Muscle layer of duodenum (tissue), 2 donors: ENCODE results near the gene SARNP.

Source experiments
- H3K27ac ChIP-seq: one replicate; pipeline ENCODE4 v1.7.0; 2013; ENCODE audit warnings: mild to moderate bottlenecking, low read length
- H3K27me3 ChIP-seq: one replicate; pipeline ENCODE4 v1.7.0; 2013; ENCODE audit warnings: low read depth, mild to moderate bottlenecking, control low read depth, low read length
- H3K36me3 ChIP-seq, 2 donors: one replicate each; pipeline ENCODE4 v1.7.0; 2013; ENCODE audit warnings: low read length in 2 of 2, control low read depth in 1 of 2, mild to moderate bottlenecking in 1 of 2; ENCODE audit not compliant: insufficient read depth in 2 of 2, control insufficient read depth in 1 of 2
- H3K4me1 ChIP-seq, 2 donors: one replicate each; pipeline ENCODE4 v1.7.0; 2013; ENCODE audit warnings: low read length in 2 of 2, mild to moderate bottlenecking in 2 of 2, control low read depth in 1 of 2, moderate library complexity in 1 of 2; ENCODE audit not compliant: insufficient read depth in 2 of 2, control insufficient read depth in 1 of 2
- H3K4me3 ChIP-seq, 2 donors: one replicate each; pipeline ENCODE4 v1.7.0; 2013; ENCODE audit warnings: low read length in 2 of 2, low read depth in 1 of 2, mild to moderate bottlenecking in 1 of 2
- H3K9me3 ChIP-seq, 2 donors: one replicate each; pipeline ENCODE4 v1.7.0; 2013; ENCODE audit warnings: low read length in 2 of 2, control low read depth in 1 of 2, mild to moderate bottlenecking in 1 of 2; ENCODE audit not compliant: control insufficient read depth in 1 of 2
- donor health status: healthy.

The SARNP gene

DNA sequence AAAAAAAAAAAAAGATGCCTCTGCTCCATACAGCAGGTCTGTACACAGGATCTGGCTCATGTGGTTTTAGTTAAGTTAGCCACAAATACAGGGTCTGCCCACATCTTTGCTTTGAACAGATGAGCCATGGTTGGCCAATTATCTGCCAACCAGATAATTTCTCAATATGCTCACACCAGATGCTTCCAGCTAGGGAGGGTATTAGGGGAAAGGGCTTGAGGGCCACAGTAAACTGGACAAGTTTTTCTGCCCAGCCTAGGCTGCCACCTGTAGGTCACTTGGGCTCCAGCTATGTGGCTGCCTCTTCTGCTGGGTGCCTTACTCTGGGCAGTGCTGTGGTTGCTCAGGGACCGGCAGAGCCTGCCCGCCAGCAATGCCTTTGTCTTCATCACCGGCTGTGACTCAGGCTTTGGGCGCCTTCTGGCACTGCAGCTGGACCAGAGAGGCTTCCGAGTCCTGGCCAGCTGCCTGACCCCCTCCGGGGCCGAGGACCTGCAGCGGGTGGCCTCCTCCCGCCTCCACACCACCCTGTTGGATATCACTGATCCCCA lies 96.6 kb downstream of the SARNP start:
- H3K4me3 ChIP-seq = peak overlapping the region in 1 of 2 donors; percentile 47
- peak overlapping the region; percentile 92 for H3K27ac ChIP-seq
- H3K36me3 ChIP-seq = peaks cover 22 to 24% of the 10 kb centered on the region in 2 donors
- H3K4me1 ChIP-seq = peaks cover 42 to 80% of the 10 kb centered on the region in 2 donors
- no peaks in the 10 kb centered on the region for H3K27me3 ChIP-seq
- H3K9me3 ChIP-seq = no peaks in the 10 kb centered on the region

DNA sequence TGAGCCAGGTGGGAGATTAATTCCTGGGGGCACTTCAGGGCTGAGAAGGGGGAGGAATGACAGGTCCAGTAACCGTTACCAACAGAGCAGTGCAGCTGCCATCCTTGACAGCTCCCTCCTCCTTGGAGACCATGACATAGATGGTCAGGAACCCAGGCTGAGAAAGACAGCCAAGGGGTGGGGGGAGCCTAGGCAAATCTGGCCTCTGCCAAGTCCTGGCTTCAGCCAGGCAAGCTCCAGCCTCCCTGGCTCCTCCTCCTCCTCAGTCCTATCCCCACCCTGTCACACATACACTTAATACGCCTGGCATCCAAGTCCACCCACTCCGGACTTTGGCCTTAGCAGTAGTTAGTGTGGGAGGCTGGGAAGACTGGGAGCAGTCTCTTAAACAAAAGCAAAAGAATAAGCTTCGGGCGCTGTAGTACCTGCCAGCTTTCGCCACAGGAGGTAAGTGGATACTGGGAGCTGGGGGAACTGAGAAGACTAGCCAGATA lies 97.4 kb downstream of the SARNP start, which contains the start of gene RDH5:
Gene RDH5, plus strand, starts transcription at position 323 of the 494 bp plus-strand sequence. CDS start 792 bp downstream, outside the sequence.
- Histone ChIP-seq H3K4me1 (peaks cover 49 to 77% of the 10 kb centered on the region in 2 donors), H3K36me3 (peaks cover 14 to 15% of the 10 kb centered on the region in 2 donors), H3K27me3 (no peaks in the 10 kb centered on the region), H3K4me3 (peak within 1 kb of the TSS in 1 of 2 donors; percentile 47), H3K27ac (peak within 1 kb of the TSS; percentile 92), H3K9me3 (no peaks in the 10 kb centered on the region)

DNA sequence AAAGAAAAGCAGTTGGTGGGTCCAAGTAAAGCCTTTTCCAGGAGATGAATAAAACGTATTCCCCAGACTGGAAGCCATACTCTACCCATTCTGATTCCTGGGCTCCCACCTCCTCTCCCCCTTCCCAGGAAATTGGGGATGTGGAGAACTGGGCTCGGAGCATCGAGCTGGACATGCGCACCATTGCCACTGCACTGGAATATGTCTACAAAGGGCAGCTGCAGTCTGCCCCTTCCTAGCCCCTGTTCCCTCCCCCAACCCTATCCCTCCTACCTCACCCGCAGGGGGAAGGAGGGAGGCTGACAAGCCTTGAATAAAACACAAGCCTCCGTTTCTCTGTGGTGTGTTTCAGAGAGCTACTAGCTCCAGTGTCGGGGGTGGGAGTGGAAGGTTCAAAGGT lies 98.2 kb downstream of the SARNP start:
- Histone ChIP-seq H3K27ac (peak overlapping the region; percentile 92), H3K27me3 (no peaks in the 10 kb centered on the region), H3K9me3 (no peaks in the 10 kb centered on the region), H3K36me3 (peaks cover 7 to 8% of the 10 kb centered on the region in 2 donors), H3K4me1 (peaks cover 49 to 72% of the 10 kb centered on the region in 2 donors), H3K4me3 (peak overlapping the region in 1 of 2 donors; percentile 1)

DNA sequence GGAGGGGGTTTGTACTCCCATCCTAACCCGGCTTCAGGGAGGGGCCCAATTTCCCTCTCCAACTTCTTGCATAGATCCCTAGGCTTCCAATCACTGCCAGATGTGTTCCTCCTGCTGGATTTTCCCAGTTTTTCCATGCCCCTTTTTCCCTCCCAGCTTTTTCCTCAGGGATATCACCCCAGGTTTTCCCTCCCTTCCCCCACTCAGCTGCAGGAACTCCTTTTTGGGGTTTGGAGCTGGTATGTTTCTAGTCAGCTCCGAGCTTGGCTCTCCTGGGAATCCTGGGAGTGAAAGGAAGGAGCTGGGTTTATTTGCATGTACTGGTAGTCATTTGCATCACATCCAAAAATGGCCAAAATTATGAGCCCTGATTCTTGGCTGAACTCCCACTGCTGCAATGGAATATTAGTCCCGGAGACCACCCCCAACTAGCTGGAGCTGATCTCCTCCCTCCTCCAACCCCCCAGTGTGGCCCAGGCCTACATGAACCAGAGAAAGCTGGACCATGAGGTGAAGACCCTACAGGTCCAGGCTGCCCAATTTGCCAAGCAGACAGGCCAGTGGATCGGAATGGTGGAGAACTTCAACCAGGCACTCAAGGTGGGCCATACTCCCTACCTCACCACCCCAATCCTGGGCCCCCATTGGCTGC lies 98.8 kb downstream of the SARNP start:
- H3K27me3 ChIP-seq = no peaks in the 10 kb centered on the region
- H3K4me3 ChIP-seq = no peak overlapping the region
- peaks cover under 1 to 2% of the 10 kb centered on the region in 2 donors for H3K36me3 ChIP-seq
- peaks cover 49 to 66% of the 10 kb centered on the region in 2 donors for H3K4me1 ChIP-seq
- peak overlapping the region; percentile 92 for H3K27ac ChIP-seq
- H3K9me3 ChIP-seq = no peaks in the 10 kb centered on the region

DNA sequence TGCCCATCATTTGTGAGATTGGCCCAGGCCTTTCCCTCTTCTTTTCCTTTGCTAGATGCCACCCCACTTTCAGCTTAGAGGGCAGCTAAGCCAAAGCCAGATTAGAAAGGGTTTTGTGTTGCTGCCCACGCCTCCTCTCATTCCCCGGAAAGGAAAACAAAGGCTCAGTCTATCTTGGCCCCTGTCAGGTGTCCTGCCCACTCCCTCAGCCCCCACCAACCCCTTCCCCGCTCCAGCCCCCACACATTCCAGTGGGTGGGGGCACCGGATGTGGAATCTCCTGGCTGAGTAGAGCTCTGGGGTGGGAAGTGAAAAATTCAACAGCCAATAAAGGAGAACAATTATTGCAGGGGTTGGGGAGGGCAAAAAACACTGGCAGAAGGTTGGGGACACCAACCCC lies 99.5 kb downstream of the SARNP start:
- Histone ChIP-seq H3K27me3 (no peaks in the 10 kb centered on the region), H3K4me3 (peak overlapping the region in 1 of 2 donors; percentile 82), H3K36me3 (no peaks in the 10 kb centered on the region), H3K27ac (peak overlapping the region; percentile 92), H3K4me1 (peaks cover 49 to 66% of the 10 kb centered on the region in 2 donors), H3K9me3 (no peaks in the 10 kb centered on the region)

DNA sequence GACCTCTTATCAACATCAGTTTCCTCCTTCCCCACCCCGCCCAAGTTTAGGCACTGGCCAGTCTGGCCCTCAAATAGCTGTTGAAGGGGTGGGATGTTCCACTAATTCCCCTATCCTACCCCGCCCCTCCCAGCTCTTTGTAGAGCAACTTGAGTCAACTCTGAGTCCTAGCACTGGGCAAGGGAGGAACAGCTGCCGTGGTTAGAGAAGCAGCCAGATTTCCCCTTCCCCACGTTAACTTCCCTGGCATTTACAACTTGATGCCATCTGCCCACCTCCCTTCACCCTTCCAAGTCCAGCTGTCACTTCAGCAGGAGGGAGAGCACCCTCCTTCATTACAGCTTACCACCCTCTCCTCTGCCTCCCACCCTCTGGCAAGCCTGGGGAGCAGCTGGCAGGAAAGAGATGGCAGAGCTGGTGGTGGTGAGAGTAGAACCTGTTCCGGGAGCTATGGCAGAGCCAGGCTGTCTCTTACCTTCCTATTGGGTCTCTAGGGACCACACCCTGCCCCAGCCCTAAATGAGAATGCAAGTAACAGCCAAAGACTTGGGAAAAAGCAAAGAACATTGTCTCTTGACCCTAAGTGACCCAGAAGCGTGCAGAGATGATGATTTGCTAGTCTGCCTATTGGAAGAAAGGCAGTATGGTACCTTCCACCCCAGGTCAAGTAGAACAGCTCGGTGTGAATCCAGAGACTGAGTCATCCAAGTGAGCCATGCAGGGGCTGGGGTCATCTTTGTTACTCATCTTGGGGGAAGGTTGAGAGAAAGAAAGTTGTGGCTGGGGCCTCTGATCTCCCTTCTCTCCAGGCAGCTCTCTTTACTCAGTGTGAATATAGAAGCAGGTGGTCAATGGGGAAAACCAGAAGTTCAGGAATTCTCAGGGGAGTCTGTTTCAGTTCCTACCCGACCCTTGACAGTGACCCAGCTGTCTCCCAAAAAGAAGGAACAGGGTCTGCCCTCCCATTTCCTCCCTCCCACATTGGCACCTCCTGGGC lies 100.2 kb downstream of the SARNP start:
- Histone ChIP-seq H3K9me3 (no peaks in the 10 kb centered on the region), H3K4me3 (peak overlapping the region; percentile 82 to 86), H3K36me3 (no peaks in the 10 kb centered on the region), H3K27ac (peak overlapping the region; percentile 92), H3K27me3 (no peaks in the 10 kb centered on the region), H3K4me1 (peaks cover 49 to 68% of the 10 kb centered on the region in 2 donors)

DNA sequence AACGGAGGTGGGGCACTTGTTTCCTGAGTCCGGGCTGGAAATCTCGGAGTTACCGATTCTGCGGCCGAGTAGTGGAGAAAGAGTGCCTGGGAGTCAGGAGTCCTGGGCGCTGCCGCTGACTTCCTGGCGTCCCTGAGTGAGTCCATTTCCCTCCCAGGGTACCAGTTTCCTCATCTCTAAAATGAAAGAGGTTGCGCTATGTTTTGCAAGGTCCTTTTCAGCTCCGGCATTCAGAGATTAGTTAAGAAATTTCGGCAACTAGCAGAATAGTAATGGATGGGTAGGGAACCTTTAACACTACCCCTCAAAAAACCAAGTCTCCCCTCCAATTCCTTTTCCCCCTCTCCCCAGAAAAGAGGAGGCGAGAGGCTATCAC lies 101.0 kb downstream of the SARNP start:
- Histone ChIP-seq H3K4me1 (peaks cover 49 to 69% of the 10 kb centered on the region in 2 donors), H3K36me3 (no peaks in the 10 kb centered on the region), H3K27ac (peak overlapping the region; percentile 92)

DNA sequence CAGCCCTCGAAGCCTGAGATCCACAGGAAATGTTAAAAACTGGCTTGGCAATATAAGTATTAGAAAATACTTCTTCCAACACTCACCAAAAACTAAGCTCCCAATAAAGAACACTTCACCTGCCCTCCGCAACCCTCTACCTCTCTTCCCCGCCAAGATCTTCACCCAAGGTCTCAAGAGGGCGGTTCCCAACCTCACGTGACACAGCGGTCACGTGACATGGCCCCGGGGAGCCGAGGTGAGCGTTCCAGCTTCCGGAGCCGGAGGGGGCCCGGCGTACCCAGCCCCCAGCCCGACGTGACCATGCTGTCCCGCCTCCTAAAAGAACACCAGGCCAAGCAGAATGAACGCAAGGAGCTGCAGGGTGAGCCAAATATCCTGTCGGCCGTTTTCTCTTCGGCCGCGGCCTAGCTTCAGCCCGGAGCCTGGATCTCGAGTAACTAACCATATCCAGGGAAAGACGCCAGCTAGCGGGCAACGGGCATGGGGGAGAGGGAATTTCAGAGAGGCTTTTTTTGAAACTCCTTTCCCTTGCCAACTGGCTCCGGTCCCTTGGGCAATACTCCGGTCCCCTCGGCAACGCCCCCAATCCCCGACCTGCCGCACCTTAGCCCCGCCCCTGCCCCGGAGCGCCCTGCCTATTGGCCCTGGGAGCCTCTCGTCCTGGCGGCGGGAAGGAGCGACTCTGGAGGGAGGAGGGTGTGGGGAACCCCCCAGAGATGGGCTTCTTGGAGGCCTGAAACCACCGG lies 101.5 kb downstream of the SARNP start, which contains the start of gene BLOC1S1:
Gene BLOC1S1, plus strand, starts transcription at position 214 of the 749 bp plus-strand sequence. Its CDS starts 6 bp downstream, at position 220.
- Histone ChIP-seq H3K4me1 (peaks cover 49 to 63% of the 10 kb centered on the region in 2 donors), H3K27me3 (no peaks in the 10 kb centered on the region), H3K36me3 (no peaks in the 10 kb centered on the region), H3K9me3 (no peaks in the 10 kb centered on the region), H3K4me3 (peak within 1 kb of the TSS; percentile 82 to 86), H3K27ac (peak within 1 kb of the TSS; percentile 92)

More for the DNA sequence above, 101.0 kb downstream of the SARNP start:
- H3K4me3 ChIP-seq = peak overlapping the region; percentile 82 to 86
- H3K9me3 ChIP-seq = no peaks in the 10 kb centered on the region
- H3K27me3 ChIP-seq = no peaks in the 10 kb centered on the region

DNA sequence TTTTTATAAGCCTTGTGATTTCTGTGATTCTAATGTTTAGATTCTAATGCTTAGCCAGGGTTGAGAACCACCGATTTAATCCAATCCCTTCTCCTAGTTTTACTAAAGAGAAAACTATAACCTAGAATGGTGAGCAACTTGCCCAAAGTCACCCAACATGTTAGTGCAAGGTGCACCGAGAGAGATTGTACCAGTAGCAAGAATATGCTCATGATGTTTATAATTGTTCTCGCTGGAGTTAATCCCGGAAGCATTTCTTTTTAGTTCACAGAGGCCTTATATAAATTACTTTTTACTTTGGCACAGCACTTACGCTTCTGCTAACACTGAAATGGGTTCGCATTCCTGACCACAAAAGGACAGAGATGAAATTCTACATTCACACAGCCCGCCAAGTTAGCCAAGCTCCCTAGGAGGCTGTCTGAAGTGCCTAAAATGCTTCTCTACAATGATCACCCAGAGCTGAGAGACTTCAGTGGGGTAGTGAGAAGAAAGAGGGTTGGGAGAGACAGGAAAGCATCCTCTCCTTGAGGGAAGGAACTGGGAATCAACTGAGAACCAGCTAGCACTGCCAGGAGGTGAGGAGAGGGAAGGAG lies 102.3 kb downstream of the SARNP start:
- no peaks in the 10 kb centered on the region for H3K27me3 ChIP-seq
- H3K4me1 ChIP-seq = peaks cover 43 to 56% of the 10 kb centered on the region in 2 donors
- H3K4me3 ChIP-seq = peak overlapping the region; percentile 82 to 86
- no peaks in the 10 kb centered on the region for H3K36me3 ChIP-seq
- peak overlapping the region; percentile 92 for H3K27ac ChIP-seq
- no peaks in the 10 kb centered on the region for H3K9me3 ChIP-seq

DNA sequence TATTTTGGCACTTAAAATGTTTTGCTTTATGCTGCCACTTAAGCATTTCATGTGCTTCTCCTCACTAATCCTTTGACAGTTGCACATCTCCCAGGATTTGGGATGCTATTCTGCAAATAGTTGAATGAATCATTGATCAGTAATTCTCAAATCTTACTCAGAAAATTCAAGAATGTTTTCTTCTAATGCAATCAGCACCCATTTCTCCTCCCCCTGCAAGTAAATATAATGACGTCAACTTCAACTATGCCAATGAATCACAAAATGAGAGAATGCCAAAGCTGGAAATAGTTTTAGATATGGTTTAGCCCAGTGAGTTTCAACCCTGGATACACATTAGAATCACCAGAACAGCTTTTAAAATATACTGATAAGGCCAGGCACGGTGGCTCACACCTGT lies 103.8 kb downstream of the SARNP start:
- Histone ChIP-seq H3K4me1 (peaks cover 29 to 47% of the 10 kb centered on the region in 2 donors), H3K9me3 (no peaks in the 10 kb centered on the region), H3K36me3 (no peaks in the 10 kb centered on the region), H3K27ac (peak overlapping the region; percentile 28), H3K27me3 (no peaks in the 10 kb centered on the region), H3K4me3 (no peak overlapping the region)
